Measurements from ENCODE around the gene PTPN7.

Gene PTPN7

GRCh38 chr1:202165267-202165941, 5.0 kb upstream of the PTPN7 start:
- DNase-seq = peak; percentile 64 to 71

GRCh38 chr1:202164271-202165037, 4.1 kb upstream of the PTPN7 start:
- peak; percentile 38 to 77 for DNase-seq

- no peak for DNase-seq
Measured at GRCh38 chr1:202163281-202164270, 3.2 kb upstream of the PTPN7 start.

- DNase-seq = no peak
Measured at GRCh38 chr1:202162418-202163280, 2.2 kb upstream of the PTPN7 start.

DNA sequence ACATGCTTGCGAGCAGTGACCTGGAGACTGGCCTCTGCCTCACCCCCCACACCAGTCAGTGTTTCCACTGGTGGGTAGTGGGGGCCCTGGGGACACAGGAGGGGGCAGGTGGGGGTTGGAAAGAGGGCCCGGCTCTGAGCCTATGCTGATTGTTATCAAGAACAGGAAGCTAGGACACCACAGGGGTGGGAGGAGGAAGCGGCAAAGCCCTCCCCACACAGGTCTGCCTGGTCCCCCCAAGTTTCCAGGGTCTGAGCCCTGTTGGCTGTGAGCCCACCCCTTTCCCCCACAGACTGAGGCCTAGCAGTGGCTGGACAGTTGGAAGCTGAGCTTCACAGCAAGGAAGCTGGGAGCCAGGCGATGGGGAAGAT, 1.6 kb upstream of the PTPN7 start:
- DNase-seq = peak; percentile 42 to 64

DNA sequence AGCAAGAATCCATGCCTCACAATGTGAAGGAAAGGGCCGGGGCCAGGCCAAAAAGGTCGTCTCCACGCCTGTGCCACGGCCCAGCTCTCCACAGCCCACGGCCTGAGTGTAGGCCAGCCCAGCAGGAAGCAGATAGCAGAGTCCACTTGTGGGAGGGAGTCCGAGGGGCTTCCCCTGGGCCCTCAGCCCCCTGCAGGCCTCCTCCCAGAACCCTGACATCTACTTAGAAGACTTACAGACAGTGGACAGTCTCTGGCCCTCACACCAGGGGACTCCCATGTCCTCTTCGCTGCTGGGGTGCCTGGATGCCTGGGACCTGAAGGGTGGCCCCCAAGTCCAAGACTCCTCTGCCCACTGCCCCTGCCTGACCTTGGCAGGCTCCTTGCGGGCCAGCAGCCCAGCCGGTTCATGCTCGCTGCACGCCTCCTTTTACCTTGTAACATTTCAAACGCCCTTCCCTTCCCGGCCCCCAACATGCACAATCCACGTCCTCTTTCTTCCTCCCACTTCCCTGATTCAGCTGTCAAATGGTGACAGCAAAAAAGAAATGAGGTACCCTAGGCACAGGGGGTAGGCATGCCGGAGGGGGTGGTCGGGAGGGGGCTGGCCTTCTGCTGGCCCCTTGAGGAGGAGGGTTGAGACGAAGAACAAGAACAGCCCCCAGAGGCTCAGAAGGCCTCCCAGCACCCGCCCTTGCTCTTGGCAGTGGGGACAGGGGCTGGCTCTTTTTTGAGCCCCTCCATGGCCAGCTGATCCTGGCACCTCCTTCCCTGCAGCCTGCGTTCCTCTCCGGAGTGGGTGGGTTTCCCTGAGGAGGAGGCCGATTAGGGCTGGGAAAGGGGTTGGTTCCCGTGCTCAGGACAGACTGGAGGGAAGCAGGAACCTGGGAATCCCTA, 997 bp upstream of the PTPN7 start:
- no peak for DNase-seq

DNA sequence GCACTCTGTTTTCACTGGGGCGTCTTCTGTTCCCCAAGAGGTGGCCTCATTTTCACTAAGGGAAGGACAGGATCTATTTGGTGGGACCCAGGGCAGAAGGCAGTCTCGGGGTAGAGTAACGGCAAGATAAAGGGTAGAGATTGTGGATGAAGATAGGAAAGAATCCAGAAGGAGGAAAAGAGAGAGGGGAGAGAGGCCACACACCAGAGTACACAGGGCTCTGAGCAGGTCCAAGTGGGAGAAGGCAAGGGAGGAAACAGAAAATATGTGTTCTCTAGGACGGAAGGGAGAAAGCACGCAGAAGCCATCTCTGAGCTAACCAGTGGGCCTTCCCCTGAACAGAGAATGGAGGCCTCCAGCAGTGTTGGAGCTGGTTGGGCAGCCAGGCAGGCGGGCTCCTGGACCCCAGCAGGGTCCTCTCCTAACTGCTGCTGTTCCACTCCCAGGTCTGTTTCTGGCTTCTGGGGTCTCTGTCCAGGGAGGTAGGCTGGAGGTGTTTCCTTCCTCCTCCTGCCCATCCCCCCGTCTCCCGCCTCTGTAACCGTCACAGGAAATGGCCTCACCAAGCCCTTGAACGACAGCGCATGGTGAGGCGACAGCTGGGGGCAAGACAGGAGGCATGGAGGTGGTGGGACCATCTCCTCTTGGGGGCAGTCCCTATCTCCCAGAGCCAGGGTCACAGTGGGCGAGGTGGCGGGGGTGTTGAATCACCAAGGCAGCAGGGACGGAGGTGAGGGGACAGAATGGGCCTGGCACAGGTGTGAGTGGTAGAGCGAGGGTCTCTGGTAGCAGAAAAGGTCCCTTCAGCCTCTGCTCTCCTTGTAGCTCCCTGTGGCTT, 649 bp downstream of the PTPN7 start:
- peak; percentile 52 to 64 for DNase-seq

DNA sequence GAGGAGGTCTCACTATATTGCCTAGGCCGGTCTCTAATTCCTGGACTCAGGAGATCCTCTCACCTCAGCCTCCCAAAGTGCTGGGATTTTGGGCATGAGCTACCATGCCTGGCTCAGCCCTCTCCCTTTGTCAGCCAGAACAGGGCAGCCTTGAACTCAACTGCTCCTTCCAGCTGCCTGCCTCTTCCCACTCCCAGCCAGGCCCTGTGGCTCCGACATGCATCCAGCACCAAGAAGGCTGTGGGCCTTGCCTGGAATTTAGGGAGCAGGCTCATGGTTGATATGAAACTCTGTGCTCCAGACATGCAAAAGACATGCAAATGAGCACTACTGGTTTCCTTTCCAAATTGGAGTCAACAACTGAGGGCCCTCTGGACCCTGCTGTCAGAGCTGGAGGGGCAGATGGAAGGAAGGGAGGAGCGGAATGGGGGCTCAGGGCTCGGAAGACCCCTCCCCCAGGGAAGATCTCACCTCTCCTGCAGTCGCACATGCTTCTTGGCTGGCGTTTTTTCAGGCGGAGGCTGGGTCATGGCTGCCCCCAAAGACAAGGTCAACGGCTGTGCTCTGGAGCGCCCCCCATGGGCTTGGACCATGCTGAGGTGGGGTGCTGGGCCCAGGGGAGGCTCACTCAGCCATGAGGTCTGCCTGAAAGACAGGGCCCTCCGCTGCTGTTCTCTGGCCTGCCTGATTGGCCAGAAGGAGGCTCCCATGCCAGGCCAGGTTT, 1.4 kb downstream of the PTPN7 start:
- DNase-seq = peak in 1 of 2 experiments; percentile 30

DNA sequence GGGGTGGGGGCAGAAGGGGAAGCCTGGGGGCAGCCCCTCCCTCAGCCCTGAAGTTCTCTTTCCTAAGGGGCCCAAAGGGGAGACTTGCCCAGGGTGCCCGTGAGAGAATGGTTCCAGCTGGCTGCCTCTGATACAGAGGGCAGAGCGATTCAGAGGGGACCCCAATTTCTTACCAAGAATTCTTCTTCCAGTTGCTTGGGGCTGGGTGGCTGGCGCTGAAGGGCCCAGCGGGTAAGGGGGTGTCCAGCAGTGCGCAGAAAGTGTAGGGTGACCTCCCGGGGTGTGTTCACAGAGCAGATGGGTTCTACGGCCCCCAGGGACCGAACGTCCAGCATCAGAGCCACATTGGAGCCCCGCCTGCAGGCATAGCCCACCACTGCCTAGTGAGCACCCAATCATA, 2.5 kb downstream of the PTPN7 start:
- DNase-seq = no peak

GRCh38 chr1:202156590-202156989, 3.8 kb downstream of the PTPN7 start:
- DNase-seq = no peak

DNA sequence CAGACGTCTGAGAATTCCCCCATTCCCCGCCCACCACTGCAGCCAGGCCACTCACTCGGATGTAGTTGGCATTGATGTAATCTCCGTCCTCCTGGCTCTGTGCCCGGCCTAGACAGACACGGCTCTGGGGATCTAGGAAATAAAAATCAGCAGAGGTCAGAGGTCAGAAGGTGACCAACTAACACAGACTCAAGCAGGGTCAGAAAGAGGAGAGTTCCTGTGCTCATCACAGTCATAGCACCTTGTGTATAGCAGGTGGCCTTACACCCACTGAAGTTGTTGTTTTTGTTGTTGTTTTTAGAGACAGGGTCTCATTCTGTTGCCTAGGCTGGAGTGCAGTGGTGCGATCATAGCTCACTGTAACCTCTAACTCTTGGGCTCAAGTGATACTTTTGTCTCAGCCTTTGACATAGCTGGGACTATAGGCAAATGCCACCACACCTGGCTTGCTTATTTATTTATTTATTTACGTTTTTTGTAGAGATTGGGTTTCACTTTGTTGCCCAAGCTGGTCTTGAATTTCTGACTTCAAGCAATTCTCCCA, 4.9 kb downstream of the PTPN7 start:
- no peak for DNase-seq

- DNase-seq = peak in 1 of 2 experiments; percentile 41
Measured at GRCh38 chr1:202154766-202155477, 5.5 kb downstream of the PTPN7 start.

- DNase-seq = no peak
Measured at GRCh38 chr1:202154148-202154765, 6.1 kb downstream of the PTPN7 start.

DNA sequence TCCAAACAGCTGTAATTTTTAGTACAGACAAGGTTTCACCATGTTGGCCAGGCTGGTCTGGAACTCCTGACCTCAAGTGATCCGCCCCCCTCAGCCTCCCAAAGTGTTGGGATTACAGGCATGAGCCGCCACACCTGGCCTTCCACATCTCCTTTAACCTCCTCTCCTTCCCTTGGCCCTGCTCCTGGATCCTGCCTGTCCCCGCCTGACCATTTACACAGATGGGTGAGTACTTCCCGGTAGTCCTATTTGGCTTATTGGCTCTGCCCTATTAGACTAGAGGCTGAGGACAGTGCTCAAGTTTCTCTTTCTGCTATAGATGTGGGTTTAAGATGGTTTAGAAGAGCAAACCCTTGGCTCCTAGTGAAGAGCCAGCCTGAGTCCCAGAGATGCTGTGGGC, 7.1 kb downstream of the PTPN7 start:
- DNase-seq = no peak

DNA sequence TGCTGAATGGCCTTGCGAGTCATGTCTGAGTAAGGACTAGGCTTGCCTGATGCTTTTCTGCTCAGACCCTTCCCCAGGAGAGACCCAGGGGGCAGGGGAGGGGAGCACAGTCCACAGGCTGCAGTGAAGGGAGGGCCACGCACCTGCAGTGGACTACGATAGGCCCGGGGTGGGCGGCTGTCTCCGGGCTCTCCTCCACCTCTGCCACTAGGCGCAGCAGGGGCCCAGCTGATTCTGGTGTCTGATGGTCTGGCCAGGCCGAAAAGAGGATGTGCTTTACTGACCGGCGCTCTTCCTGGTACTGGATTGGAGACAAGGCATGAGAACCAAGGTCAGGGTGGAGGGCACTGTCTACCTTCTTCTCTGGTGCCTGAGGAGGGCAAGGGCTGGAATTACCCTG, 8.0 kb downstream of the PTPN7 start:
- no peak for DNase-seq

DNA sequence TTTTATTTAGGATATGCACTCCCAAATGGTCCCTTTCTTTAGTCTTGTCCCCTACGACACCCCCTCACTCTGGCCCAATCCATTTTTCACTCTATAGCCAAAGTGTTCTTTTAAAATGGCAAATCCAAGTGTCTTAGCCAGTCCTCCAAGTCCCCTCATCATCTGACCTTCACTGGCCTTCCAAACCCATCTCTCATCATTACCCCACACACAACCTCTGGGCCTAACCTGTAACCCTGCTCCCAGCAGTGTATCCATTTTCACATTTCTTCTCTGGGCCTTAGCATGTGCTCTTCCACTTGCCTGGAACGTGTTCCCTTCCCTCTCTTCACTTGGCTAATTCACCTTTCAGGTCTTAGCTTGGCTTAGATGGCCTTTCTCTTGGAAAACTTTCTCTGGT, 9.4 kb downstream of the PTPN7 start:
- no peak for DNase-seq

DNA sequence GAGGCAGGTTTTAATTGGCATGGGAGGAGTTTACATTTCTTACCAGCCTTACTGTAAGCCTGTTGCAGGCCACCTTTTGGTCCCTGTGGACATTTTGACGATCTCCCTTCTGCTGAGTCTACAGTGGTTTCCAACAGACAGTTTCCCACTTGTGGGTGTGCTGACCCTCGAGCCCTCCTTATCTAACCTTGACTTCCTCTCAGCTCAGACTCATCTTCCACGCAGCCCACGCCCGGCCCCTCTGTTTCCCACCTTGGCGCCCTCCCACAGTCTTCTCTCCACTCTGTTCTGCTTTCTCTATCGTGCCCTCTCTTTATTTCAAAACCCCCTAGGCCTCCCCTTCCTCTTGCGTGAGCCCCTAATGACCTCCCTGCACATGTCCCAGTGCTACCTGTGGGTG, 9.8 kb downstream of the PTPN7 start:
- DNase-seq = no peak

DNA sequence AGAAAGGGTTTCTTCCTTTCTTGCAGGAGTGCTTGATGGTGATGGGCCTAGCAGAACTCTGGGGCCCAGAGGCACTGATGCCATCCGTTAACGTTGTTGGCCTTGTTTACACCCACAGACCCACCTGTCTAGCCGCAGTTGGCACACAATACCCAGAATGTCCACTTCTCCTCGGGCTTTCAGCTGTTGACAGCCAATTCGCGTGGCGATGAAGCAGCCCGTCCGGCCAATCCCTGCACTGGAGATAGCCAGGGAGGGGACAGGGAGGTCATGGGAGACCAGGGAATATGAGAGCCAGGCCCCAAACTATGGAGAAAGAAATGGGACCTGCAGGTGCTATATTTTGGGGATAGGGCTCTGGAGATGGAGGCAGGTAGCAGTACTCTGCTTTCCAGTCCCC, 10.2 kb downstream of the PTPN7 start:
- no peak for DNase-seq
